LNCaP clone FGC (cell line): ENCODE data around the gene FBXO3.

ENCODE experiments used
- DNase-seq: peaks from one replicate; pipeline ENCODE4 v3.0.0-alpha.2; 2011; ENCODE audit warnings: low read depth
- H3K4me3 ChIP-seq: 2 replicates; pipeline ENCODE4 v1.5.1; 2011; ENCODE audit warnings: mild to moderate bottlenecking, low read depth, low read length, control low read depth
- TF ChIP-seq, protein P1 (sequence below): IDR thresholded peaks from 2 replicates; pipeline ENCODE4 v1.5.1; 2012; ENCODE audit warnings: mild to moderate bottlenecking; ENCODE audit not compliant: control insufficient read depth, insufficient read depth; ENCODE audit errors: extremely low read depth

Gene FBXO3

DNA sequence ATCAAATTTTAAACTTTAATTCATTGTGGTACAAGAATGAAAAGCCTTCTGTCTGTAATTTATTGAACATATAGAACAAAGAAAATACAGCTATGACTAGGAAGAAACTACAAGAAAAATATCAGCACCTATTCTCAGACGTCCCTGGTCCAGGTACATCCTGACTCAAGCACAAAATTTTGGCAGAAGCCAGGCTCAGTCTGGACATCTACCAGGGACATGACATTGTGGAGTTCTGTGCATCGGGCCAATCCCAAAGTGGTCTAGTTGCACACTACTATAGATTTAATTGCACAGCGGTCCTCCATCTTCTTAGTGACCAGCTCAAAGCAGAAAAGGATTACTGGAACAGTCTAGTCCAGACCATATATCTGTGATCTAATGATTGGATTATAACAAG lies 22.4 kb downstream of the FBXO3 start:
- no peak for DNase-seq
- TF ChIP-seq, protein P1, sequence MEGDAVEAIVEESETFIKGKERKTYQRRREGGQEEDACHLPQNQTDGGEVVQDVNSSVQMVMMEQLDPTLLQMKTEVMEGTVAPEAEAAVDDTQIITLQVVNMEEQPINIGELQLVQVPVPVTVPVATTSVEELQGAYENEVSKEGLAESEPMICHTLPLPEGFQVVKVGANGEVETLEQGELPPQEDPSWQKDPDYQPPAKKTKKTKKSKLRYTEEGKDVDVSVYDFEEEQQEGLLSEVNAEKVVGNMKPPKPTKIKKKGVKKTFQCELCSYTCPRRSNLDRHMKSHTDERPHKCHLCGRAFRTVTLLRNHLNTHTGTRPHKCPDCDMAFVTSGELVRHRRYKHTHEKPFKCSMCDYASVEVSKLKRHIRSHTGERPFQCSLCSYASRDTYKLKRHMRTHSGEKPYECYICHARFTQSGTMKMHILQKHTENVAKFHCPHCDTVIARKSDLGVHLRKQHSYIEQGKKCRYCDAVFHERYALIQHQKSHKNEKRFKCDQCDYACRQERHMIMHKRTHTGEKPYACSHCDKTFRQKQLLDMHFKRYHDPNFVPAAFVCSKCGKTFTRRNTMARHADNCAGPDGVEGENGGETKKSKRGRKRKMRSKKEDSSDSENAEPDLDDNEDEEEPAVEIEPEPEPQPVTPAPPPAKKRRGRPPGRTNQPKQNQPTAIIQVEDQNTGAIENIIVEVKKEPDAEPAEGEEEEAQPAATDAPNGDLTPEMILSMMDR = no peak

DNA sequence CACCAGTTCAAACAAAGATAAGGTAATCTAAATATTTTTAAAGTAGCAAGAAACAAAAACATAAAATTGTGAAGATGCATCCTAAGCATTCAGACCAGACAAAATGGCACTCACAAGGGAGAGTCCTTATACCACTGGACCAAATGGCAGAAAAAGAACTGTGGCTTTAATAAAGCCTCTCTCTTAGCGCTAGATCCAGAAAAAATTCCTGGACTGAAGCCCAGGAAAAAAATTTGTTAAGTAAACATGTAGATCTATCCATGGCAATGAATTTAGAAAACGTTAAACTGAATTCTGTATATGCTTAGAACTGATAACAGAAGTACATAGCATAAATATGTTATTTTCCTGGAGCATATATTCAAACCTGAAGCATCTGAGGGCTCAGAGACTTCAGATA lies 26.3 kb downstream of the FBXO3 start:
- H3K4me3 ChIP-seq = no peak overlapping the region
- TF ChIP-seq, protein P1 = no peak
- no peak for DNase-seq

More for the DNA sequence above, 22.4 kb downstream of the FBXO3 start:
- no peak overlapping the region for H3K4me3 ChIP-seq

DNA sequence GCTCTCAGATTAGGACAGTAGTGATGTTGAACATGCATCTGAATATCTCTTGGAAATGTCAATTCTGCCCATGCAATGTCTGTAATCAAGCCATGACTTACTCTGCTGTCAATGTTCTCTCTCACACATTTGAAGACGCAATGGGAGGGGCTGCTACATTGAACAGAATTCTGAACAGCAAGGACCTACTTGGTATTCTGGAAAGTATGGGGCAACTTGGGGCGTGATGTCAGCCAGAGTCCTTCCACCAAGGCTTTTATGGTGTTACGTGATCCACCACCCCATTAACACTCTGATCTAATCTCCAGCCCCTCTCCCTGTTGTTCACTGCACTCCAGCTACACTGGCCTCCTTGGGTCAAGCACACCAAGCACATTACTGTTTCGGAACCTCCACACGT lies 31.0 kb downstream of the FBXO3 start:
- TF ChIP-seq, protein P1 = no peak
- no peak for DNase-seq
- no peak overlapping the region for H3K4me3 ChIP-seq

DNA sequence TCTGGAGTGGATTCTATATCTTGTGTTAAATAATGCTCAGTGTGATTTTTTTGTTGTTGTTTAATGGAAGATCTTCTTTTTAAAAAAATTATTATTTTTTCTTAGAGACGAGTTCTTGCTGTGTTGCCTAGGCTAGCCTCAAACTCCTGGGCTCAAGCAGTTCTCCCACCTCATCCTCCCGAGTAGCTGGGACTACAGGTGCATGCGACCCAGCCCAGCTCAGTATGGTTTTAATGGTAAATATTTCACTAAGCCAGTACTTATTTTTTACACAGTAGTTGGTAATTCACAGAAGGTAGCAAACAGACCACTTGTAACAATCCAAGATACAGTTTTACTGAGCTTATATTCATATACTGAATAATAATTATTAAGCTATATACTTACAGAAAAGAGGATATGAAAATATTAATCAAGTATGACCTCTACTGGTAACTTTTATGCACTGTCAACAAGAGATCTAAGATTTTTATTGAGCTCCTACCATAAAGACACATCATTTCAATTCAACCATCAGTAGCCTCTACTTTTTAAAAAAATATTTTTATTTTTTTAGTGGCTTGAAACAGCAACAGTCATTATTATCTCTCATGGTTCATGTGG lies 32.0 kb downstream of the FBXO3 start:
- H3K4me3 ChIP-seq = no peak overlapping the region
- DNase-seq = no peak
- TF ChIP-seq, protein P1 = peak; percentile 55

DNA sequence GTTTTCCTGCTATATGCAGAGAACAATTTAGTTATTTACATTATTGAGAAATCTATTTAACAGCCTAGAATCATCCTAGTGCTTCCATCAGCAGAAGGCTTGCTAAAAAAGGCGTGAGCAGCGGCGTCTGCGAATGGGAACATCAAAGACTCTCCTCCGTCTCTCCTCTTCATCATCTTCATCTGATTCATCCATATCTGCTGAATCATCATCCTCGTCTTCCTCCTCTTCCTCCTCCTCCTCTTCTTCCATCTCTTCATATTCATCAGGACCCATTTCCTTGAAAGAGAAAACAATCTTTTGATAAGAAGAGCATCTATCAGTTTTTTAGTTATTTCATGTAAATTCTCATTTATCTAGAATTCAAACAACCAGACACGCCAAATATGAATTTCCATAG lies 32.5 kb downstream of the FBXO3 start:
- no peak overlapping the region for H3K4me3 ChIP-seq
- DNase-seq = no peak
- TF ChIP-seq, protein P1 = no peak

DNA sequence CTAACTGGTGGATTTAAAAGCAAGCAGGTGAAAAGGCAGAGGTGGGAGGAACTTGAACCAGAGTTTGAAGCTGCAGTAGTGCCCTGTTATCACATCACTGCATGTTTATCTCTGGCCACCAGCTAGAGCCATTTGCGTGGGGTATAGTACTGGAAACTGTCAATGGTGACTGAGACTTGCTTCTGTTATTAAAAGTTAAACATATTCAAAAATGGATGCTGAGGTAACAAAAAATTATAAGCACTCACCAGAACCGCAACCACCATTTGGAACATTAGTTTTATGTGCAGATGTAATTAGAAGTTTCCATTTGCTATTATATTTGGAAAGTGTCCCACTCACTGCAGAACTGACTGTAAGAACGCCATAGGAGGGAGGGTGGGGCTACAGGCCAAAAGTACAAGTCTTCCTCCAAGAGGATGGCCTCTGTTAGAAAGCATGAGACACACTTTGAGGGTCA lies 36.9 kb downstream of the FBXO3 start:
- TF ChIP-seq, protein P1 = no peak
- DNase-seq = no peak
- no peak overlapping the region for H3K4me3 ChIP-seq
